HepG2 (cell line): ENCODE data around the gene KATNA1. TPM values are rescaled to one million over a fixed set of nuclear protein-coding genes. Genes with fewer than 3 reads are reported as not detected.

Source experiments
- ARNTL ChIP-seq: sonication (generic); formaldehyde crosslinking; IDR thresholded peaks from 2 replicates; pipeline ENCODE4 v1.4.0; 2020; ENCODE audit warnings: mild to moderate bottlenecking, missing genetic modification reagents
- ASH2L ChIP-seq: fragments of 300-600, 200-600 bp; sonication (generic); IDR thresholded peaks from 2 replicates; pipeline ENCODE4 v1.7.0; 2017; ENCODE audit warnings: low read depth, mild to moderate bottlenecking, moderate library complexity, mixed read lengths, low read length; ENCODE audit not compliant: insufficient read length
- DMTF1 ChIP-seq: sonication (generic); formaldehyde crosslinking; IDR thresholded peaks from 2 replicates; pipeline ENCODE4 v1.4.0; 2020; ENCODE audit warnings: mild to moderate bottlenecking, missing genetic modification reagents
- FOXA1 ChIP-seq, 2 experiments: fragments of 450-650 bp in 1 of 2; sonication (generic) in 1 of 2; formaldehyde crosslinking in 1 of 2; IDR thresholded peaks; 2 replicates each; pipeline versions ENCODE4 v1.4.0 to v1.6.1; 2016 to 2020; ENCODE audit warnings: missing genetic modification reagents in 1 of 2
- GPBP1L1 ChIP-seq: sonication (generic); formaldehyde crosslinking; IDR thresholded peaks from 2 replicates; pipeline ENCODE4 v1.5.0; 2020; ENCODE audit warnings: mild to moderate bottlenecking, missing genetic modification reagents
- HMG20B ChIP-seq: conservative IDR thresholded peaks from 2 replicates; pipeline ENCODE4 v1.6.1; 2016; ENCODE audit warnings: missing genetic modification reagents, missing compliant biosample characterization
- HOXA5 ChIP-seq: sonication (generic); formaldehyde crosslinking; IDR thresholded peaks from 2 replicates; pipeline ENCODE4 v1.4.0; 2020; ENCODE audit warnings: missing genetic modification reagents
- KDM1A ChIP-seq: IDR thresholded peaks from 2 replicates; pipeline ENCODE4 v1.6.1; 2016; ENCODE audit warnings: missing compliant biosample characterization
- KDM2A ChIP-seq: sonication (generic); formaldehyde crosslinking; IDR thresholded peaks from 2 replicates; pipeline ENCODE4 v1.4.0; 2020; ENCODE audit warnings: low read depth, missing genetic modification reagents, borderline replicate concordance
- MTF2 ChIP-seq: sonication (generic); formaldehyde crosslinking; IDR thresholded peaks from 2 replicates; pipeline ENCODE4 v1.5.0; 2020; ENCODE audit warnings: missing genetic modification reagents, borderline replicate concordance
- NCOA5 ChIP-seq: sonication (generic); formaldehyde crosslinking; IDR thresholded peaks from 2 replicates; pipeline ENCODE4 v1.4.0; 2020; ENCODE audit warnings: missing genetic modification reagents
- PITX1 ChIP-seq: sonication (generic); formaldehyde crosslinking; IDR thresholded peaks from 2 replicates; pipeline ENCODE4 v1.5.1; 2020; ENCODE audit warnings: mild to moderate bottlenecking, missing genetic modification reagents
- RBAK ChIP-seq: sonication (generic); formaldehyde crosslinking; IDR thresholded peaks from 2 replicates; pipeline ENCODE4 v1.5.1; 2020; ENCODE audit warnings: mild to moderate bottlenecking, missing genetic modification reagents
- RFX5 ChIP-seq: IDR thresholded peaks from 2 replicates; pipeline ENCODE4 v1.6.1; 2011; ENCODE audit warnings: low read depth, low read length, improper control_type of control experiment
- SNRNP70 ChIP-seq: fragments of 200-400 bp; formaldehyde crosslinking; IDR thresholded peaks from 2 replicates; pipeline ENCODE4 v1.6.1; 2017; ENCODE audit warnings: mild to moderate bottlenecking, low read depth, low read length, moderate library complexity
- TEAD3 ChIP-seq: optimal IDR thresholded peaks from 2 replicates; pipeline ENCODE3; 2016; ENCODE audit warnings: borderline replicate concordance
- ZBTB4 ChIP-seq: sonication (generic); formaldehyde crosslinking; IDR thresholded peaks from 2 replicates; pipeline ENCODE4 v1.4.0; 2020; ENCODE audit warnings: missing genetic modification reagents, mild to moderate bottlenecking, borderline replicate concordance
- ZIK1 ChIP-seq: sonication (generic); formaldehyde crosslinking; IDR thresholded peaks from 2 replicates; pipeline ENCODE4 v1.5.0; 2020; ENCODE audit warnings: mild to moderate bottlenecking, low read depth, missing genetic modification reagents, borderline replicate concordance
- ZNF234 ChIP-seq: sonication (generic); formaldehyde crosslinking; conservative IDR thresholded peaks from 2 replicates; pipeline ENCODE4 v1.5.1; 2020; ENCODE audit warnings: mild to moderate bottlenecking, missing genetic modification reagents
- ZNF263 ChIP-seq: sonication (generic); formaldehyde crosslinking; IDR thresholded peaks from 2 replicates; pipeline ENCODE4 v1.4.0; 2020; ENCODE audit warnings: missing genetic modification reagents
- ZNF460 ChIP-seq: sonication (generic); formaldehyde crosslinking; IDR thresholded peaks from 2 replicates; pipeline ENCODE4 v1.5.1; 2020; ENCODE audit warnings: missing genetic modification reagents, mild to moderate bottlenecking, borderline replicate concordance
- ZNF713 ChIP-seq: sonication (generic); formaldehyde crosslinking; IDR thresholded peaks from 2 replicates; pipeline ENCODE4 v1.4.0; 2020; ENCODE audit warnings: mild to moderate bottlenecking, missing genetic modification reagents
- ZNF850 ChIP-seq: sonication (generic); formaldehyde crosslinking; conservative IDR thresholded peaks from 2 replicates; pipeline ENCODE4 v1.9.0; 2021; ENCODE audit warnings: mild to moderate bottlenecking, missing genetic modification reagents
- polyA plus RNA-seq, 8 experiments: library from polyadenylated mRNA; depleted of rRNA in 3 of 8; stranded (reverse) in 7 of 8; unstranded in 1 of 8; fragments of >200 nt; fragmentation: Illumina TruSeq in 4 of 8; extraction: Trizol in 4 of 8; gene quantifications; 2 replicates each; pipeline versions ENCODE4 v1.2.1 to v1.2.3, GENCODE V29; 2011 to 2016; ENCODE audit warnings: low read depth in 4 of 8, missing spikeins in 1 of 8, mixed read lengths in 1 of 8; ENCODE audit not compliant: insufficient read depth in 1 of 8
- total RNA-seq, 5 experiments: library from RNA; depleted of rRNA; stranded (reverse); fragments of >200 nt; fragmentation: Illumina TruSeq; extraction: Trizol; gene quantifications; 2 replicates each; pipeline ENCODE4 v1.2.3, GENCODE V29; 2016; ENCODE audit warnings: low read depth in 1 of 5

KATNA1 gene
- total and polyA plus RNA-seq, 2 of the 13 experiments (the other 11 are each of a cell fraction or from before 2014, with no cell fraction given) = 14.8 to 25.3 TPM

- TF ChIP-seq ARNTL (CRISPR knock-in tag) (no peak), RBAK (CRISPR knock-in tag) (no peak), ZNF234 (CRISPR knock-in tag) (no peak), RFX5 (no peak), NCOA5 (no peak), ZNF850 (no peak), ZNF263 (CRISPR knock-in tag) (no peak), ZIK1 (no peak), GPBP1L1 (CRISPR knock-in tag) (no peak), ZNF460 (CRISPR knock-in tag) (no peak), ZBTB4 (CRISPR knock-in tag) (no peak), FOXA1 (IDR thresholded peaks at IDR 0.05) (no peak), FOXA1 (CRISPR knock-in tag; IDR thresholded peaks at IDR 0.05) (peak; percentile 46), ASH2L (peak; percentile 67), PITX1 (CRISPR knock-in tag) (peak; percentile 73; the same call in 1 of the 2 replicates), SNRNP70 (no peak), MTF2 (CRISPR knock-in tag) (peak; percentile 63; the same call in 1 of the 2 replicates), KDM2A (CRISPR knock-in tag) (peak; percentile 78; the same call in 1 of the 2 replicates), HOXA5 (CRISPR knock-in tag) (no peak), TEAD3 (CRISPR knock-in tag) (peak; percentile 12), ZNF713 (CRISPR knock-in tag) (no peak), KDM1A (no peak), DMTF1 (CRISPR knock-in tag) (no peak), HMG20B (CRISPR knock-in tag) (no peak)
These were observed 82.7 kb downstream of the KATNA1 start, which contains the start of gene GINM1 (continued) for GRCh38 chr6:149565527-149566409.
